ENCODE results near the gene CCL21. TPM values are rescaled to one million over a fixed set of nuclear protein-coding genes. Genes with fewer than 3 reads are reported as not detected.

CCL21 gene
- polyA plus RNA-seq, 1 donor, result 60.4 TPM

DNA sequence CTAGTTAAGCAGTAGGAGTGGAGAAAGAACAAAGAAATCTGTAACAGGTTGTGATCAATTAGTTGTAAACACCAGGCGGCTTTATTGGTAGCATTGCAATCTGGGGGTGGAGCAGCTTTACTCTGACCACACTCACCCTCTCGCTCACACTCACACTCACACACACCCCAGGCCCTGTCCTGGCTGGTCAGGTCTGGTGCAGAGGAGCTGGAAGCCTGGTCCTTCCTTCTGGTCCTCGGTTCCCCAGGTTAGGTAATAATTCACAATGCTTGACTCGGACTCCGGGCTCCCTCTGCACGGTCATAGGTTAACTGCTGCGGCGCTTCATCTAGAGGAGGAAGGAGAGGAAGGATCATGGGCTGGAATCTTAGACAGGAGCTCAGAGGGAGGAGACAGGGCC lies 20.4 kb downstream of the CCL21 start:
- H3K36me3 ChIP-seq (ENCODE audit: control insufficient read depth, insufficient read depth, low read length), result no peaks in the 10 kb centered on the region
- H3K9me3 ChIP-seq (ENCODE audit: control insufficient read depth, low read depth, low read length), result no peaks in the 10 kb centered on the region
- DNase-seq, result no peak
- no CpG with 5 or more reads among the region's 8 CpGs for WGBS (ENCODE audit: insufficient coverage, low lambda C conversion rate)
- H3K4me1 ChIP-seq (ENCODE audit: control insufficient read depth, insufficient read depth, low read length), result no peaks in the 10 kb centered on the region
- H3K27ac ChIP-seq (ENCODE audit: low read length), result no peak overlapping the region
- no peak overlapping the region for H3K4me3 ChIP-seq (ENCODE audit: low read length)
- no peaks in the 10 kb centered on the region for H3K27me3 ChIP-seq (ENCODE audit: control insufficient read depth, insufficient read depth, low read length)

DNA sequence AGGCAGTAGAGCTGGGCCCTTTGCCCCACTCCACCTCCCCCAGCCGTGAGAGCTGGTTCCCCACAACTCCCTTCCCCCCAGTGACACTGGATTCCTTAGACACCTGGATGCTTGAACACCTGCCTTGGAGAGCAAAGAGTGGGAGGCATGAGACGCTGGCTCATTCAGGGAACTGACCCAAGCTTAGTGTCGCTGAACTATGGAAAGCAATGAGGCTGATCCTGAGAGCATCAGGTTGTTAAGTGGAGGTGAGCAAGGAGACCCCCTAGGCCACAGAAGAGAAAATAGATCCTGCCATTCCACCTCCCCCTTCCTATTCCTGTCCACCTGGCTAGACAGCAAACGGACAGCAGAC lies 20.8 kb downstream of the CCL21 start:
- no CpG with 5 or more reads among the region's 4 CpGs for WGBS (ENCODE audit: insufficient coverage, low lambda C conversion rate)
- Histone ChIP-seq H3K27me3 (ENCODE audit: control insufficient read depth, insufficient read depth, low read length) (no peaks in the 10 kb centered on the region), H3K4me3 (ENCODE audit: low read length) (no peak overlapping the region), H3K4me1 (ENCODE audit: control insufficient read depth, insufficient read depth, low read length) (no peaks in the 10 kb centered on the region), H3K27ac (ENCODE audit: low read length) (no peak overlapping the region), H3K9me3 (ENCODE audit: control insufficient read depth, low read depth, low read length) (no peaks in the 10 kb centered on the region), H3K36me3 (ENCODE audit: control insufficient read depth, insufficient read depth, low read length) (no peaks in the 10 kb centered on the region)
- no peak for DNase-seq

DNA sequence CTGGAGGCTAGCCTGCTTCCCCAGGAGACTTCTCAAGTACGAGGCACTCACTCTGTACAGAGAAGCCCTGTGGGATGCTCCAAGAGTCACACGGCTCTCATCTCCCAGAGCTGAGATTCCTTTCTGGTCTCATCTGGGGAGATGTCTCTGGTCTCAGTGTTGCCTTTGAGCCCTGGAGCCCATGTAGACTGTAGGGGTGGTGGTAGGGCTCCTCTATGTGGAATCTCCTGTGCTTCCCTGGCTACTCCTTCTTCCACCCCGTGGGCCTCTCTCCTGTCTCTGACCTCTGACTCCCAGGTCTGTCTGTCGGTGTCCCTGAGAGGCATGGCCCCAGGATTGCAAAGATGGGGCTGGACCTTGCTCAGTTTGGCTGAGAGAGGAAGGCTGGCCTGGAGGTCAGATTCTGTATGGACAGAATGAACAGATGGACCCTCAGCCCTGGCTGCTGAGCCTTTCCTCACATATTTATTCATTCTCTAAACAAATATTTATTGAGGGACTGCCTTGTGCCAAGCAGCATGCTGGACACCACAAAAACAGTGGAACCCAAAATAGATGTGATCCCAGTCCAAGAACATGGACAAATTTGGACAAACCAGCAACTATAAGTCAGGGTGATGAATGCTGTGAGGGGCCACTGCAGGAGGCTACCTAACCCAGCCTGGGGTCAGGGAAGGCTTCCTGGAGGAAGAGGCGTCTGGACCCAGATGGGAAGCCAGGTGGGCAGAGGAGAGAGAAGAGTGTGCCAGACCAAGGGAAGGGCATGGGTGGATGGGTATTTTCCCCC lies 21.4 kb downstream of the CCL21 start:
- WGBS (ENCODE audit: insufficient coverage, low lambda C conversion rate), result no CpG with 5 or more reads among the region's 5 CpGs
- DNase-seq, result no peak
- Histone ChIP-seq H3K9me3 (ENCODE audit: control insufficient read depth, low read depth, low read length) (no peaks in the 10 kb centered on the region), H3K36me3 (ENCODE audit: control insufficient read depth, insufficient read depth, low read length) (no peaks in the 10 kb centered on the region), H3K27me3 (ENCODE audit: control insufficient read depth, insufficient read depth, low read length) (no peaks in the 10 kb centered on the region), H3K4me1 (ENCODE audit: control insufficient read depth, insufficient read depth, low read length) (no peaks in the 10 kb centered on the region), H3K27ac (ENCODE audit: low read length) (no peak overlapping the region), H3K4me3 (ENCODE audit: low read length) (no peak overlapping the region)

DNA sequence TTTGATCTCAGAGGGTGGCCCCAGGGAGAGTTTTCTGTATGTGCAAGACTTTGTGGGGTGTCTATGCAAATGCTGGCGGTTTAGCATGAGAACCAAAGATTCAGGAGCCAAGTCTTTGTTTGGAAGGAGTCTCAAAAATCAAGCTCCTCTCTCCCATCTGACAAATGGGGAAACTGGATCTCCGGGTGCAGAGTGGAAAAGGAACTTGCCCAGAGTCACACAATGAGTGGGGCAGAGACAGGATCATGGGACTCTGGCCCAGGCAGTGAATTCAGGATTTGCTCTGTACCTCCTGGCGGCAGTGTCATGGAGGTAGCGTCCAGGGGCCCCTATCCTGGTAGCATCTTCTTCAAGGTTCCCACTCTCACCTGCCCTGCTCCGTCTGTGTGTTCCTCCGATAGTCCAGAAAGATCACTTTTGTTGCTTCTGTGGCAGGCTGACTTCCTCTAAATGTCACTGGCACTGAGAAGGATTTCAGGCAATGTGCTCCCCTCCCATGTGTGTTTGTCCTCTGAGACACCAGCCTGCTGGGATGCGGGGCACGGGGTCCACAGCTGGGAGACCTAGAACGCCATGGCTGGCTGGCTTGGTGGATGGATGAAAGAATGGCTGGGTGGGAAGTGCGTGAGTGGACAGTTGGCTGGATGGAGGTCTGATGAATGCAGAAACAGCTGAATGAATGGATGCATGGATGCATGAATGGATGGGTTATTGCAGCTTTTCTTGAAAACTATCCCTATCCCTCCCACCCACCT lies 22.5 kb downstream of the CCL21 start:
- no peaks in the 10 kb centered on the region for H3K36me3 ChIP-seq (ENCODE audit: control insufficient read depth, insufficient read depth, low read length)
- no CpG with 5 or more reads among the region's 10 CpGs for WGBS (ENCODE audit: insufficient coverage, low lambda C conversion rate)

DNA sequence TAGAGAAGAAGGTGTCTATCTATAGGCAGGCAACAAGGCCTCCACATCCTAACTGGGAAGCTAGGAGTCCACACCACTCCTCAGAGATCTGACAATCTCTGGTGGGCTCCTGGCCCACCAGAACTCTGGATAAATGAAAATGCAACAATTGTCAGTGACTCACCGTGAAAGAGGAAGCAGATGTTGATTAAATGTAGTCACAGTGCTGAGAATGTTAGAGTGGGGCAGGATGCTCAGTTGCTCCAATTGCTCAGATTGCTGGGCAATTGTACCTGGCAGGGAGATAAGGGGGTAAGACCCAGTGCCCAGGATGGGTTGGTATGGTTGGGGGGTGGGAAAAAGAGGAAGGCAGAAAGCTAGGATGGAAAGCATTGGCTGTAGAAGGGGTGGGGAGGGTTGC lies 23.2 kb downstream of the CCL21 start:
- Histone ChIP-seq H3K36me3 (ENCODE audit: control insufficient read depth, insufficient read depth, low read length) (no peaks in the 10 kb centered on the region), H3K27me3 (ENCODE audit: control insufficient read depth, insufficient read depth, low read length) (no peaks in the 10 kb centered on the region), H3K4me3 (ENCODE audit: low read length) (no peak overlapping the region), H3K4me1 (ENCODE audit: control insufficient read depth, insufficient read depth, low read length) (no peaks in the 10 kb centered on the region), H3K27ac (ENCODE audit: low read length) (no peak overlapping the region), H3K9me3 (ENCODE audit: control insufficient read depth, low read depth, low read length) (no peaks in the 10 kb centered on the region)
- DNase-seq, result no peak
- WGBS (ENCODE audit: insufficient coverage, low lambda C conversion rate), result no CpG with 5 or more reads among the region's 1 CpG

More for the DNA sequence above, 22.5 kb downstream of the CCL21 start:
- no peak for DNase-seq
- Histone ChIP-seq H3K9me3 (ENCODE audit: control insufficient read depth, low read depth, low read length) (no peaks in the 10 kb centered on the region), H3K4me3 (ENCODE audit: low read length) (no peak overlapping the region), H3K27me3 (ENCODE audit: control insufficient read depth, insufficient read depth, low read length) (no peaks in the 10 kb centered on the region), H3K4me1 (ENCODE audit: control insufficient read depth, insufficient read depth, low read length) (no peaks in the 10 kb centered on the region), H3K27ac (ENCODE audit: low read length) (no peak overlapping the region)

DNA sequence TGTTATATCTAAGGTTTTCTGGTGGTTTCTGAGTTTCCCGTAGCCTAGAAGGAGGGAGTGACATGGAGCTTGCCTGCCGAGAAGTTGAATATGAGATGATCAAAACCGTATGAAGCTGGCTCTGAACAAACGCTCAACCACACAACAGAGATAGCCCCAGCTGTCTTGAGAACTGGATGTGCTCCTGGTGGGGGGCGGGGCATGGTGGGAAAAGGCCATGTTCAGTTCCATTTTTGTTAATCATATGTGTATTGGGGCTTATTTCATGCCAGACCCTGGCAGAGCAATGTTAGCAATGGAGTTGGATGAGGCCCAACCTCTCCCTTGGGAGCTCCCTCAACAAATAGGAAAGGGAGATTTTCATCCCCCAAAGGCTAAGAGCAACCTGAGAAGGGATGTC lies 23.7 kb downstream of the CCL21 start:
- DNase-seq, result no peak
- Histone ChIP-seq H3K27ac (ENCODE audit: low read length) (no peak overlapping the region), H3K36me3 (ENCODE audit: control insufficient read depth, insufficient read depth, low read length) (no peaks in the 10 kb centered on the region)

DNA sequence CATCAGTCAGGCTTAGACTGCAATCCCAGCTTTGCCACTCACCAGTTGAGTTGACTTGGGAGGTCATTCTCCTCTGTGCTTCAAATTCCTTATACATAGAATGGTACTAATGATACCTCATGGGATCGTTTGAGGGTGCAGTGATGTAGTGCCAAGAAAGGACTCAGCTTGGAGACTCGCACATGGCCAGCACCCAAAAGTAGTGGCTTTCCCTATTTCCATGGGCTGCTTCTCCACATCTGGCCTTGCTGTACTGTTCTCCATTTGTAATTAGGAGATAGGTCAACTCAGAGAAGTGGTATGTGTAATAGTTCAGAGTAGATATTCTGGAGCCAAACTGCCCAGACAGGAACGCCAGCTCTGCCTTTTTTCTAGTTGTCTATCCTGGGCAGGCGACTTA lies 24.3 kb downstream of the CCL21 start:
- no peaks in the 10 kb centered on the region for H3K4me1 ChIP-seq (ENCODE audit: control insufficient read depth, insufficient read depth, low read length)
- H3K27me3 ChIP-seq (ENCODE audit: control insufficient read depth, insufficient read depth, low read length), result no peaks in the 10 kb centered on the region
- WGBS (ENCODE audit: insufficient coverage, low lambda C conversion rate), result no CpG with 5 or more reads among the region's 4 CpGs
- DNase-seq, result no peak
- no peak overlapping the region for H3K4me3 ChIP-seq (ENCODE audit: low read length)
- H3K36me3 ChIP-seq (ENCODE audit: control insufficient read depth, insufficient read depth, low read length), result no peaks in the 10 kb centered on the region
- H3K27ac ChIP-seq (ENCODE audit: low read length), result no peak overlapping the region
- no peaks in the 10 kb centered on the region for H3K9me3 ChIP-seq (ENCODE audit: control insufficient read depth, low read depth, low read length)

More for the DNA sequence above, 23.7 kb downstream of the CCL21 start:
- no CpG with 5 or more reads among the region's 5 CpGs for WGBS (ENCODE audit: insufficient coverage, low lambda C conversion rate)
- Histone ChIP-seq H3K4me3 (ENCODE audit: low read length) (no peak overlapping the region), H3K27me3 (ENCODE audit: control insufficient read depth, insufficient read depth, low read length) (no peaks in the 10 kb centered on the region), H3K9me3 (ENCODE audit: control insufficient read depth, low read depth, low read length) (no peaks in the 10 kb centered on the region), H3K4me1 (ENCODE audit: control insufficient read depth, insufficient read depth, low read length) (no peaks in the 10 kb centered on the region)

DNA sequence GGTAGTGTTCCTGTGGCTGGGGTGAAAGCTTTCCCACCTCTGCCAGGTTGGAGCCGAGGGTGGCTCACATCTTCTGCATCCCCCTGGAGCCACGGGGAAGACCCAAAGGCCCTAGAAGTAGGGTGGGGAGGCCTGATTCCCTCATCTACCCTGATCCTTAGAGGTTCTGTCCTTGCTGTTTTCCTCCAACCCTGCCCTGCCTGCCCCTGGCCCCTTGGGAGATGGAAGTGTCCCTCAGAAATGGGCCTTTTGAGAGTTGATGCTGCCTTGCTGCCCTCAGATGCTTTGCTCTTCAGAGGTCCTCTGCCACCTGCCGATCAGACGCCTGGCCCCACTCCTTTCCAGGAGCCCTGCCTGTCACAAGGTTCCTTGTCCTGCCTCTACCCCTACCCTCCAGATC lies 25.1 kb downstream of the CCL21 start:
- Histone ChIP-seq H3K4me3 (ENCODE audit: low read length) (no peak overlapping the region), H3K27ac (ENCODE audit: low read length) (no peak overlapping the region), H3K4me1 (ENCODE audit: control insufficient read depth, insufficient read depth, low read length) (no peaks in the 10 kb centered on the region), H3K27me3 (ENCODE audit: control insufficient read depth, insufficient read depth, low read length) (no peaks in the 10 kb centered on the region), H3K9me3 (ENCODE audit: control insufficient read depth, low read depth, low read length) (no peaks in the 10 kb centered on the region), H3K36me3 (ENCODE audit: control insufficient read depth, insufficient read depth, low read length) (no peaks in the 10 kb centered on the region)
- WGBS (ENCODE audit: insufficient coverage, low lambda C conversion rate), result no CpG with 5 or more reads among the region's 4 CpGs
- DNase-seq, result no peak

DNA sequence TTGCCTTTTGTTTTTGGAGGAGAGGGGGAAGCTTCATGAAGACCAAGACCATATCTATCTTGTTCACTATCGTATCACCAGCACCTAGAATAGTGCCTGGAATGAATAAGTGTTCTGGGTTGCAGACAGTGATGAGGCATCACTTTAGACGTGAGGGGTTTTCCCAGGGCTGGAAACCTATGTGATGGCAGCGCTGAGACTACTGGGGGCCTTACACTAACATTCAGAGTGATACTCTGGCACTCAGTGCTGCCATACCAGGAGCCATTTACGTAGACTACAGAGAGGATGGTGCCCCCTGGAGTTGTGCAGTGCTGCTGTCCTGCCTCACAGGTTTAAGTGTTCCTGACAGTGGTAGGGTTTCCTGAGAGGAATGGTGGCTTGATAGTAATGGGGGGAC lies 25.8 kb downstream of the CCL21 start:
- no peak for DNase-seq
- Histone ChIP-seq H3K27me3 (ENCODE audit: control insufficient read depth, insufficient read depth, low read length) (no peaks in the 10 kb centered on the region), H3K27ac (ENCODE audit: low read length) (no peak overlapping the region), H3K4me3 (ENCODE audit: low read length) (no peak overlapping the region), H3K4me1 (ENCODE audit: control insufficient read depth, insufficient read depth, low read length) (no peaks in the 10 kb centered on the region), H3K9me3 (ENCODE audit: control insufficient read depth, low read depth, low read length) (no peaks in the 10 kb centered on the region), H3K36me3 (ENCODE audit: control insufficient read depth, insufficient read depth, low read length) (no peaks in the 10 kb centered on the region)
- WGBS (ENCODE audit: insufficient coverage, low lambda C conversion rate), result no CpG with 5 or more reads among the region's 4 CpGs

DNA sequence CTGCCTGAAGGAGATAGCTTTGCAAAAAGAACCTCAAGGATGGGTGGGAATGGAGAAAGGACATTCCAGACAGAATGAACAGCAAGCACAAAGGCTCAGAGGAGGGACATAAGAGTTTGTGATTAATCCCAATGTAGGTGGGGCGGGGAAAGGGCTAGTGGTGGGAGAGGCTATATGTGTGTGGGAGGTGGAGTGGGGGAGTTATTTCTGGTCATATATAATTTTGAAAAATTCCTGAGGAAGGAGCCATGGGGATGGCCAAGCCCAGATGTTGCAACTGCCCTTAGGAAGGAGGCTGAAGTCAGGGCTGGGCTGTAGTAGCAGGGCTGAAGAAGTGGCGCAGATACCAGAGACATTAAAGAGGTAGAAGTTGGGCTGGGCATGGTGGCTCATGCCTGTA lies 34.1 kb downstream of the CCL21 start:
- no peak overlapping the region for H3K4me3 ChIP-seq (ENCODE audit: low read length)
- WGBS (ENCODE audit: insufficient coverage, low lambda C conversion rate), result 89% methylated on average over 1 of the region's 2 CpGs
- H3K27ac ChIP-seq (ENCODE audit: low read length), result no peak overlapping the region

More for the DNA sequence above, 34.1 kb downstream of the CCL21 start:
- H3K36me3 ChIP-seq (ENCODE audit: control insufficient read depth, insufficient read depth, low read length), result no peaks in the 10 kb centered on the region
- H3K9me3 ChIP-seq (ENCODE audit: control insufficient read depth, low read depth, low read length), result no peaks in the 10 kb centered on the region
- H3K4me1 ChIP-seq (ENCODE audit: control insufficient read depth, insufficient read depth, low read length), result no peaks in the 10 kb centered on the region
- DNase-seq, result no peak
- no peaks in the 10 kb centered on the region for H3K27me3 ChIP-seq (ENCODE audit: control insufficient read depth, insufficient read depth, low read length)
